HCT116 (cell line): ENCODE results near the gene PLG.

Experiments
- EZH2phosphoT487 ChIP-seq: fragments of 200-600 bp; IDR thresholded peaks from 2 replicates; pipeline ENCODE4 v1.6.1; 2018; ENCODE audit warnings: antibody characterized with exemption, borderline replicate concordance
- POLR2A ChIP-seq: IDR thresholded peaks from 2 replicates; pipeline ENCODE4 v1.7.0; 2011; ENCODE audit warnings: borderline replicate concordance; ENCODE audit not compliant: insufficient read depth, insufficient read length; ENCODE audit errors: extremely low read depth
- RAD21 ChIP-seq: IDR thresholded peaks from 2 replicates; pipeline ENCODE4 v1.6.1; 2012; ENCODE audit warnings: low read depth, mild to moderate bottlenecking
- YY1 ChIP-seq: IDR thresholded peaks from 2 replicates; pipeline ENCODE4 v1.6.1; 2011; ENCODE audit warnings: low read length, low read depth, moderate library complexity, mild to moderate bottlenecking; ENCODE audit not compliant: insufficient replicate concordance; ENCODE audit errors: extremely low read depth
- TF ChIP-seq, protein P1 (sequence below), 3 experiments: fragments of 200-600 bp in 1 of 3; sonication (generic) in 1 of 3; IDR thresholded peaks in 2 of 3; conservative IDR thresholded peaks in 1 of 3; 2 replicates each; pipeline ENCODE4 v1.5.1; 2012 to 2017; ENCODE audit warnings: low read depth in 2 of 3, low read length in 2 of 3, antibody characterized with exemption in 1 of 3, borderline replicate concordance in 1 of 3, control low read depth in 1 of 3, mild to moderate bottlenecking in 1 of 3, mixed read lengths in 1 of 3, mixed run types in 1 of 3, moderate library complexity in 1 of 3; ENCODE audit not compliant: insufficient read depth in 1 of 3

- TF ChIP-seq EZH2phosphoT487 (no peak), YY1 (no peak), POLR2A (no peak), RAD21 (no peak)
- TF ChIP-seq, protein P1, sequence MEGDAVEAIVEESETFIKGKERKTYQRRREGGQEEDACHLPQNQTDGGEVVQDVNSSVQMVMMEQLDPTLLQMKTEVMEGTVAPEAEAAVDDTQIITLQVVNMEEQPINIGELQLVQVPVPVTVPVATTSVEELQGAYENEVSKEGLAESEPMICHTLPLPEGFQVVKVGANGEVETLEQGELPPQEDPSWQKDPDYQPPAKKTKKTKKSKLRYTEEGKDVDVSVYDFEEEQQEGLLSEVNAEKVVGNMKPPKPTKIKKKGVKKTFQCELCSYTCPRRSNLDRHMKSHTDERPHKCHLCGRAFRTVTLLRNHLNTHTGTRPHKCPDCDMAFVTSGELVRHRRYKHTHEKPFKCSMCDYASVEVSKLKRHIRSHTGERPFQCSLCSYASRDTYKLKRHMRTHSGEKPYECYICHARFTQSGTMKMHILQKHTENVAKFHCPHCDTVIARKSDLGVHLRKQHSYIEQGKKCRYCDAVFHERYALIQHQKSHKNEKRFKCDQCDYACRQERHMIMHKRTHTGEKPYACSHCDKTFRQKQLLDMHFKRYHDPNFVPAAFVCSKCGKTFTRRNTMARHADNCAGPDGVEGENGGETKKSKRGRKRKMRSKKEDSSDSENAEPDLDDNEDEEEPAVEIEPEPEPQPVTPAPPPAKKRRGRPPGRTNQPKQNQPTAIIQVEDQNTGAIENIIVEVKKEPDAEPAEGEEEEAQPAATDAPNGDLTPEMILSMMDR (IDR thresholded peaks at IDR 0.05 in 2 of 3, conservative IDR thresholded peaks at IDR 0.05 in 1 of 3; ENCODE audit: borderline replicate concordance in 1 of 3, insufficient read depth in 1 of 3, low read depth in 2 of 3, low read length in 2 of 3) = no peak
Measured at GRCh38 chr6:160798625-160799024, 96.6 kb downstream of the PLG start.
